Activated B cell treated with CpG ODN at 0.5 μM for 24 hours (primary cell): ENCODE data around the gene RBMS3. TPM values are rescaled to one million over a fixed set of nuclear protein-coding genes. Genes with fewer than 3 reads are reported as not detected.
"Not testable (repeated sequence)": the region's sequence is repeated elsewhere in the genome, so short reads cannot be mapped to it uniquely, and the experiment has no call there.

Source experiments
- ATAC-seq: fragments of 200-7000 bp; cut with Tn5 transposase; one replicate; pipeline ENCODE4 v1.10.0; 2021; ENCODE audit warnings: low read depth, mild to moderate bottlenecking, moderate library complexity
- CTCF ChIA-PET: fragments of 350-600 bp; sonication (Branson Sonifier 250); formaldehyde crosslinking; loops from one replicate; lab custom pipeline; 2021; ENCODE audit warnings: antibody characterized with exemption; lab: Charles Lee
- POLR2A ChIA-PET: fragments of 350-600 bp; sonication (Branson Sonifier 250); formaldehyde crosslinking; loops from one replicate; lab custom pipeline; 2021; ENCODE audit warnings: antibody characterized with exemption; lab: Charles Lee
- DNase-seq: peaks from one replicate; pipeline ENCODE4 v3.0.0; 2022
- H3K27ac Mint-ChIP-seq: one replicate; pipeline ENCODE4 v1.8.0; 2020; ENCODE audit warnings: mixed read lengths
- H3K27me3 Mint-ChIP-seq: one replicate; pipeline ENCODE4 v1.8.0; 2021; ENCODE audit warnings: mixed read lengths
- H3K36me3 Mint-ChIP-seq: one replicate; pipeline ENCODE4 v1.8.0; 2021; ENCODE audit warnings: low read depth, mixed read lengths
- H3K4me1 Mint-ChIP-seq: one replicate; pipeline ENCODE4 v1.8.0; 2021; ENCODE audit warnings: mixed read lengths
- H3K4me3 Mint-ChIP-seq: one replicate; pipeline ENCODE4 v1.8.0; 2020; ENCODE audit warnings: mild to moderate bottlenecking, mixed read lengths
- H3K9me3 Mint-ChIP-seq: one replicate; pipeline ENCODE4 v1.8.0; 2020; ENCODE audit warnings: mixed read lengths
- CTCF ChIP-seq: fragments of 200-600 bp; IDR thresholded peaks from one replicate; pipeline ENCODE4 v1.8.0; 2022; ENCODE audit warnings: antibody characterized with exemption, mild to moderate bottlenecking
- intact Hi-C: fragments of 100-400 bp; cut with micrococcal nuclease; formaldehyde crosslinking; loops from one replicate; pipeline ENCODE4 v1.15.1; 2024
- total RNA-seq: library from RNA; stranded (reverse); gene quantifications from 2 replicates; pipeline ENCODE4 v1.2.3, GENCODE V29; 2022

The RBMS3 gene
- total RNA-seq, 1 donor from 2014 or later: 0.31 TPM

- H3K27me3 Mint-ChIP-seq: peaks cover 10% of the 10 kb centered on the region
- H3K4me1 Mint-ChIP-seq: no peaks in the 10 kb centered on the region
- TF ChIP-seq CTCF: no peak
- no peak overlapping the region for H3K27ac Mint-ChIP-seq
- no peak overlapping the region for H3K4me3 Mint-ChIP-seq
- intact Hi-C loops: no loop called here
- POLR2A ChIA-PET: no interaction called here
- H3K9me3 Mint-ChIP-seq: no peaks in the 10 kb centered on the region
- CTCF ChIA-PET: no interaction called here
- DNase-seq (no peak), ATAC-seq (no peak)
- H3K36me3 Mint-ChIP-seq: no peaks in the 10 kb centered on the region
Measured at GRCh38 chr3:30026851-30027250, 746.0 kb downstream of the RBMS3 start.

- Mint-ChIP-seq H3K27ac (no peak overlapping the region), H3K27me3 (peaks cover 11% of the 10 kb centered on the region), H3K9me3 (no peaks in the 10 kb centered on the region), H3K4me1 (no peaks in the 10 kb centered on the region), H3K4me3 (no peak overlapping the region), H3K36me3 (no peaks in the 10 kb centered on the region)
- DNase-seq (no peak), ATAC-seq (no peak)
- CTCF ChIA-PET: no interaction called here
- POLR2A ChIA-PET: interaction anchor here (0.7 kb wide), 1 partner anchor 562 kb away, joined by 4 read pairs; no protein-coding TSS in a partner anchor
- TF ChIP-seq CTCF: no peak
- intact Hi-C loops: no loop called here
Measured at GRCh38 chr3:30034246-30034991, 753.5 kb downstream of the RBMS3 start.

- POLR2A ChIA-PET: no interaction called here
Measured at GRCh38 chr3:30035935-30036567, 755.2 kb downstream of the RBMS3 start.

GRCh38 chr3:30040126-30040525, 759.3 kb downstream of the RBMS3 start:
- ChIA-PET POLR2A (no interaction called here), CTCF (interaction anchor here (4.1 kb wide), 1 partner anchor 158 kb away, joined by 61 read pairs; no protein-coding TSS in a partner anchor)
- H3K4me1 Mint-ChIP-seq: no peaks in the 10 kb centered on the region
- H3K27ac Mint-ChIP-seq: no peak overlapping the region
- H3K27me3 Mint-ChIP-seq: peaks cover 11% of the 10 kb centered on the region
- H3K36me3 Mint-ChIP-seq: no peaks in the 10 kb centered on the region
- intact Hi-C loops: loop anchor here (5.0 to 10.0 kb wide), 2 partner anchors 275 to 587 kb away; no protein-coding TSS in a partner anchor
- DNase-seq: no peak
- no peak overlapping the region for H3K4me3 Mint-ChIP-seq
- no peaks in the 10 kb centered on the region for H3K9me3 Mint-ChIP-seq
- ATAC-seq: no peak
- TF ChIP-seq CTCF: no peak

More at GRCh38 chr3:30035935-30036567, 755.2 kb downstream of the RBMS3 start:
- DNase-seq (no peak), ATAC-seq (no peak)
- H3K4me3 Mint-ChIP-seq: no peak overlapping the region
- H3K36me3 Mint-ChIP-seq: no peaks in the 10 kb centered on the region
- H3K9me3 Mint-ChIP-seq: no peaks in the 10 kb centered on the region
- intact Hi-C loops: no loop called here
- H3K4me1 Mint-ChIP-seq: no peaks in the 10 kb centered on the region
- no peak overlapping the region for H3K27ac Mint-ChIP-seq
- H3K27me3 Mint-ChIP-seq: peaks cover 11% of the 10 kb centered on the region
- no peak for TF ChIP-seq CTCF
- CTCF ChIA-PET: no interaction called here

GRCh38 chr3:30041481-30041880, 760.6 kb downstream of the RBMS3 start:
- H3K27ac Mint-ChIP-seq, ATAC-seq, POLR2A ChIA-PET, H3K9me3 Mint-ChIP-seq, H3K36me3 Mint-ChIP-seq, DNase-seq, H3K27me3 Mint-ChIP-seq, H3K4me1 Mint-ChIP-seq, H3K4me3 Mint-ChIP-seq: not testable (repeated sequence)
- intact Hi-C loops: loop anchor here (5.0 to 10.0 kb wide), 2 partner anchors 273 to 586 kb away; no protein-coding TSS in a partner anchor
- CTCF ChIA-PET: interaction anchor here (0.9 to 4.1 kb wide), 10 partner anchors 12 to 1727 kb away, joined by 3 to 61 read pairs (median 8); no protein-coding TSS in a partner anchor
